GM12891 (cell line): ENCODE measurements around the gene SYNPO.
A peak's percentile ranks its signal among the peaks of the same experiment; 100 is the strongest.

ENCODE experiments used
- DNase-seq: peaks from one replicate; pipeline ENCODE4 v3.0.0; 2011; ENCODE audit warnings: low spot score; ENCODE audit not compliant: insufficient read length
- FAIRE-seq: peaks from 2 replicates; lab custom pipeline; 2011; peaks lifted over from hg19 to GRCh38; lab: Jason Lieb, UNC
- PAX5 ChIP-seq: IDR thresholded peaks from 2 replicates; pipeline ENCODE4 v1.6.1; 2011; ENCODE audit warnings: low read length, moderate library complexity, mild to moderate bottlenecking; ENCODE audit not compliant: insufficient read depth, severe bottlenecking
- POLR2A ChIP-seq: IDR thresholded peaks from 2 replicates; pipeline ENCODE4 v1.6.1; 2011; ENCODE audit warnings: low read depth, low read length, control low read depth
- POLR2AphosphoS5 ChIP-seq: IDR thresholded peaks from 2 replicates; pipeline ENCODE4 v1.6.1; 2011; ENCODE audit warnings: low read depth, low read length, control low read depth
- POU2F2 ChIP-seq: IDR thresholded peaks from 2 replicates; pipeline ENCODE4 v1.6.1; 2011; ENCODE audit warnings: low read depth, mild to moderate bottlenecking, control low read depth, low read length, moderate library complexity
- SPI1 ChIP-seq: IDR thresholded peaks from 2 replicates; pipeline ENCODE4 v1.6.1; 2011; ENCODE audit warnings: low read depth, low read length, control low read depth
- TAF1 ChIP-seq: IDR thresholded peaks from 2 replicates; pipeline ENCODE4 v1.6.1; 2011; ENCODE audit warnings: low read depth, low read length, control low read depth

SYNPO gene

GRCh38 chr5:150700246-150700593 lies 59.8 kb downstream of the SYNPO start:
- DNase-seq: no peak
- FAIRE-seq: peak; percentile 81
- TF ChIP-seq POLR2AphosphoS5 (no peak), SPI1 (0 out of 2 replicates have a peak, but pooled peaks have one; percentile 1), PAX5 (no peak), POLR2A (no peak), POU2F2 (no peak), TAF1 (no peak)

- TF ChIP-seq TAF1 (peak; percentile 71), POLR2A (peak; percentile 74), POLR2AphosphoS5 (peak; percentile 86), PAX5 (no peak)
- FAIRE-seq (peak; percentile 90), DNase-seq (peak; percentile 67)
These were observed 60.3 kb downstream of the SYNPO start, which contains the start of gene RBM22 for GRCh38 chr5:150700594-150701377. RBM22 (minus strand) TSS chr5:150701062; CDS start chr5:150700985, 77 bp downstream.

- DNase-seq (no peak), FAIRE-seq (no peak)
- TF ChIP-seq POLR2A: no peak
- no peak for TF ChIP-seq TAF1
- TF ChIP-seq POU2F2: no peak
- TF ChIP-seq SPI1: no peak
- no peak for TF ChIP-seq PAX5
- no peak for TF ChIP-seq POLR2AphosphoS5
These were observed 63.3 kb downstream of the SYNPO start for GRCh38 chr5:150703762-150704161.

DNA sequence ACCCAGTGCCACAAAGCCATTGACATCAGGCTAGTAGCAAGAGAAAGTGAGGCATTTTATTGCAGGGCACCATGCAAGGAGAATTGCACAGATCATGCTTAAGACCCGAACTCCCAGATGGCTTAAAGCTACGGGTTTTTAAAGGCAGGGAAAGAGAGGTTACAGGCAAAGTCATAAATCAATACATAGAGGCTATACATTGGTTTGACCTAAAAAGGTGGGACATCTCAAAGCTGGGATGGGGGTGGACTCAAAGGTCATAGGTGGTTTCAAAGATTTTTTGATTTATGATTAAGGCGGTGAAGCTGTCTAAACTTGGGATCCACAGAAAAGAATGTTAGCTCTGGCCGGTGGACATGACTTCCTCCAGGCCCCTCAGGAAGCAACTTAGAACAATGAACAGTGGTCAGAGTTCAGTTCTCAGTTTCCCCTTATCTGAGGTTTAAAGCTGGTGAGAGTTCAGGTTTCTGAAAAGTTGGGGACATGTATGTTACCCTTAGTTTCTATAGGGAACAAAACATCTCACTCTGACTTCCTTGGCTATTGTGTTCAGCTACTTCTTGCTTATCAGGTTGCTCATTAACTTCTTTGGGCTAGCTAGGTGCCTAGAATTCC lies 66.4 kb downstream of the SYNPO start:
- no peak for FAIRE-seq
- no peak for DNase-seq
- no peak for TF ChIP-seq POLR2A
